GDM1 (cell line): ENCODE data around the gene DGKB.

Experiments used
- DNase-seq: peaks from one replicate; lab custom pipeline; 2025; lab: John Stamatoyannopoulos, UW

The DGKB gene

DNA sequence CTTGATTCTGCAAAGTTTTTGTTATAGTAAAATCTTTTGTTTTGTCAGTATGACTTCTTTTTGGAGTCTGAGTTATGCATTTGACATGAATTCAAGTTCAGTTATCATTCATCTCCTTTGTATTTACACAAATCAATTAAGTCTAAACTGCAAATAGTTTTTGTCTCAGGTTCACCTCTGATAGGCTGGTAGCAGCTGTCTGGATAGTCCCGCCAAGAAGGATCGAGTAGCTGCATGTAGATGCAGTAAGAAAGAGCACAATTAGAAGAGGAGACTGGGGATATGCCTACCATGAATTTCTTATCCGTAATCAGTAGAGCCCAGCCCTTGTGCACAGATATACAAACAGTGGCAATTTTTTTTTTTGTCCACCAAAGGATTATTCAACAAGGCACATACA, 520.6 kb downstream of the DGKB start:
- DNase-seq = no peak

DNA sequence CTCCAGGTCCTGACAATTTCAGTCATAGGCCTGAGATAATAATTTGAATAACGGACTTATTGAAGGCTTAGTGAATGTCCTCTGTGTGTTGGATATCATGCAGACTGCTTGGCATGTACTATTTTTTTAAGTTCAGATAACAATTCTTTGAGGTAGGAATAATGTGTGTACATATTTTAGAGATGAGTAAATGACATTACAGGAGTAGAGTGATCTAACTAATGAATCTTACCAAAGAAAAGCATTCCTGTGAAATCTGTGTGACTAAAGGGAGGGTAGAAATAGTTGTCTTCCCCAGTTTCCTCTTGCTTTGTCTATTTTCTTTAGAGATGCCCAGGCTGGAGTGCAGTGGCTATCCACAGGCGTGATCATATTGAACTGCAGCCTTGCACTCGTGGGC, 521.2 kb downstream of the DGKB start:
- no peak for DNase-seq

DNA sequence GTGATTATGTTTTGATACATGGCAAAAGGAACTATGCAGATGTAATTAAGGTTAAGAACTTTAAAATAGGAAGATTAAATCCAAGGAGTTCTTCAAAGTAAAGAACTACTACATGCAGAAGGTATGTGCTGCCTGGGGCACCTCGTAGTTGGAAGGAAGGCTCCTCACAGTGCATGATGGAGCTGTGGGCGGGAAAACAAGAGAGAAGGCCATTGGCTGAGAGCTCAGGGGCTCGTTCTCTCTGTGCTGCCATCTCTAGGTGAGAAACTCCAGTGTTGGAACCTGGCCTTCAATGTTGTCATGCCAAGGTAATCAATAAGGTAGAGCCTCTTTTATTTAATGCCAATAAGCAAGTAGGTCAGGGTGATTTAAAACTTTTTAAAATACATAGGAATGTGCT, 521.7 kb downstream of the DGKB start:
- no peak for DNase-seq

DNA sequence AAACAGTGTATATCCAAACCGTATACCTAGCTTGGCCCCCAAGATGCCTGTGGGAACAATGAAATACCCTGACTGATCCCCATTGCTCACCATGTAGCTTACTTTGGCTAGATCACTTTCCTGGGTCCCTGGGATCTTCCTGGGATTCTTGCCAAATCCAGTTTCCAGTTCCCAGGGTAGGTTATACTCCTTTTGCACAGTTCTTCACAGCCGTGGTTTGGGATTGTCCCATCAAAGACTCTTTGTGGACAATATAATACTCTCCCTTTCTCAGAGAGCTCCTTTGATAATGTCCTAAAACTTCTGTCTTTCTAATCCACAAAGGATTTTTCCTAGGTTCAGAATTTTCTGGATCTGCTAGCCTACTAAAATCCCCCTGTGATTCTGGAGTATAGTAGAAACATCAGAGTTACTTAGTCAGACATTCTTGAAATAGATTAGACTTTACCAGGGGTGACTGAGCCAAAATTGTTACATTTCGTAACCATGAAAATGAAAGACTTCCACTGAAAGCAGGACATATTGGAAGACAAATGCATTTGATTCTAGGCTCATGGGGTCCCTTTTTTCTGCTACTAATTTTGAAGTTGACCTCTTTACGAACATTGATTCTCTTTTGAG, 524.8 kb downstream of the DGKB start:
- DNase-seq = no peak

DNA sequence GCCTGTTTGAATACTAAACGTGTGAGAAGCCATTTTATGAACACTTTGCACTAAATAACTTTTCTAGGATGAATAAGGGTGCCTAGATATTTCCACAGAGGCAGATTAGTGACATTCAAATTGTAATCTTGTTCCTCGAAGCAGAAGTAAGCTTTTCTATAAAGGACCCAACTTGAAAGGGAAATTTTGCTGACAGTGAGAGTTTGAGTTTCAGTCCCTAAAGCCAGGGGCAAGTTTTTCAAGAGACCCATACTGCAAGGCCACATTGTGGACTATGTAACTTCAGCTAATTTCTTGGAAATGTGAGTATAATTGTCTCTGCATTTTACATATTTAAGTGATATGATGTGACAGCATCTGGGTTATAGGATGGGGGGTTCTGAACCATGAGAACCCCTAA, 525.8 kb downstream of the DGKB start:
- no peak for DNase-seq

DNA sequence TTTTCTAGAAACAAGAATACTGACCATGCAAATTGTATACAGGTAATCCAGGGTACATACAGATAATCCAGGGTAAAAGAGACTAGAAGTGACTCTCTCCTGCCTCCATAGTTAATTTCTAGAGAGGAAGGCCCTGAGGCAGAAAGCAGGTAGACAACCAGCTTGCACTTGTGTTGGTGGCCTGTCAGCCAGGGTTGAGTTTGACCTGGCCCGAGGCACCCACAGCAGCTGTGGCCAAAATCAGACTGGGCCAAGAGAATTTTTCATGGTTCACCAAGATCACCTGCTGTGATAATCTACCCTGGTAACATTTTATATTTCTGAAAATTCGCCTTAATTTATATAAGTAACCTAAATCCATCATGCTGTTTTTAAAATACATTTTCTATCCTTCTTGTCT, 526.6 kb downstream of the DGKB start:
- DNase-seq = no peak

DNA sequence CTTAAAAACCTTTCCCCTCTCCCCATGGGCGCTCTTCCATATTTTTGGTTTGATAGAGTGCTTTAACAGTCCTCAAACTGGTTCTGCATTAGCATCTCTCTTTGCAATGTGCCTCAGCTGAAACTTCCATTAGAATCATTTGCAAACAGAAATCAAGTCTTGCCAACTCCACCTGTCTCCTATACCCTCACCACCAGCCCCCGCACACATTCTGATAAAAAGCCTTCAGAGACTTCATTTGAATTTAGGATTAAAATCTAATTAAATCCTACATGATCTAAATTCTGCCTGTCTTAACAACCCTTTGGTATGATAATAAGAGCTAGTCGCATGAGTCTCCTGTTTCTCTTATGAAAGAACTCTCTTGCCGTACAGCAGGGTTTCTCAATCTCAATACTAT, 528.2 kb downstream of the DGKB start:
- no peak for DNase-seq

DNA sequence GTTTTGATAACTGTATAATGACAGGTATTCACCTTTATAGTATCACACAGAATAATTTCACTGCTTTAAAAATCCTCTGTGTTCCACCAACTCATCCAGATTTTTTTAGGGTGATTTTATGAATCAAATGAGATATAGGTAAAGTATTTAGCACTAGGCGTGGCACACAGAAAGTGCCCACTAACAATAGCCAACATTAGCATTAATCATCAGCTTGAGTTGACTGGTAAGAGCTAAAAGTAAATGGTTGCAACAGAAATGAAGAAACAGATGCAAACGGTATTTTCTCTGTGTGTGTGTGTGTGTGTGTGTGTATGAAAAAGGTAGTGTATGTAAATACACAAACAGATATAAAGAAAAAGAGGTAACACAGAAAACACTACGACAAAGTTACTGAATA, 534.3 kb downstream of the DGKB start:
- no peak for DNase-seq

DNA sequence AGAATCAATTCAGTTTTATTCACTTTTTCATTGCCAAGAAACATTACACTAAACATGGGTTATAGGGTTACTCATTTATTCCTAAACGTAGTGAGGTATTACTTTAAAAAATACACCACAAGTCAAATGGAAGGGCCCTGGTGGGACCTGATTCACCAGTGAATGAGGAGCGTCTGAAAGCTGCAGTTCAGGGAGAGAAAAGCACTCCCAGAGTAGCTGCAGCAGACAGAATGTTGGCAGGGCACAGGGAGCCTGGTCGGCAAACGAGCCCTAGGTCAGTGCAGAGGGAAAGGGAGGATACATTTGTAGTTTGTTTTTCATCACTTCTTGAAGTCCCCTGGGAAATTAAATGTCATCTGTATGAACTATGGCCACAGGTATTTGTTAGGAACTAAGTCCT, 551.4 kb downstream of the DGKB start:
- no peak for DNase-seq

DNA sequence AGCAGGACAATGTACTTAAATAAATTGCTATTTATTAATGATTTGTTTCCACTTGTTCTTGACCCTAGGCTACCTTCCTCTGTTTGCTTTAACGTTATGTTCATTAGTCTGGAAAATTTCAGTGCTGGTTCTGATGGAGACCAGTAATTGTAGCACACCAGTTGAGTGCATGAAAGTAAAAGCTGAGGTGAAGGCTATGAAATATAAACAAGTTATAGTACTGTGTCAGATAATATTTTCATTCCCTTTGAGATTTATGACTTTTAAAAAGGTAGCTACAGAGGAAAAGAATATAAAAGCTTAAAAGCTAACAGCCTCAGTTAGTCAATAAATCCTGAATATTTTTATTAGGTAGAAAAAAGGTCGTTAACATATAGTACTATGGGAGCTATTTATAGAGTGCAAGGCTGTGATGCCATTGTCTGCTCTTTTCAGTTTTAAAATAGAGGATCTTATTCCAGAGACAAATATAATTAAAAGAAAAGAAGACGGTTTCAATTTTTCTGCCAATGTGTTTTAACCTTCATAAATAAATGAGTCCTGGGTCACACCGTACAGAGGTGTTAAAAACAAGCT, 561.3 kb downstream of the DGKB start:
- DNase-seq = no peak

DNA sequence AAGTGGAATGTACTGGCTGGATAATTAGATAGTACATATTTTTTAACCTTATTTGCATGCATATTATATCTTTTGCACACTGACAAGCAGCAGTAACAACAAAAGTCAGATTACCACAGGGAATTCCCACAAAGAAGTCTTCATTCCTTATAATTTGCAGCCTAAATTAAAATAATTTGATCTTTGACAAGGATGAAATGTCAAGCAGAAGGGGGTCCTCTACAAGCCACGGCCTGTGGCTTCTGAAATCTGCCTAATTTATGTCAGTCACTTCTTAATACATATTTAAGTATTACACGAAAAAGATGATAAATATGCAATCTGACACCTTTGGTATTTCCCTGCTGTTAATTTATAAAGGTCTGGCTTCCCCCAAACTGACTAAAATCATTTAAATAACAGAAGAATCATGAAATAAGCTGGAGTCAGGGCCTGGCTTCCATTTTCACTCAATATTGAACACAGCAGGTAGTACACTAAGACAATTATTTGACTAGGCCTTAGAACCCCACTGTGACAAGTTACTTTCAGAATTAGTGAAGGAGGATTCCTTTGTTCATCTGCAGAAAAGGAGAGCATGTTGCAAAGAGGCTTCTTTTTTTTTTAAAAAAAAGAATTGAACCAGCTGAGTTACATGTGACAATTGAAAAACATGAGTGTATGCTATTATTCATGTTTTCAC, 562.0 kb downstream of the DGKB start:
- DNase-seq = no peak

DNA sequence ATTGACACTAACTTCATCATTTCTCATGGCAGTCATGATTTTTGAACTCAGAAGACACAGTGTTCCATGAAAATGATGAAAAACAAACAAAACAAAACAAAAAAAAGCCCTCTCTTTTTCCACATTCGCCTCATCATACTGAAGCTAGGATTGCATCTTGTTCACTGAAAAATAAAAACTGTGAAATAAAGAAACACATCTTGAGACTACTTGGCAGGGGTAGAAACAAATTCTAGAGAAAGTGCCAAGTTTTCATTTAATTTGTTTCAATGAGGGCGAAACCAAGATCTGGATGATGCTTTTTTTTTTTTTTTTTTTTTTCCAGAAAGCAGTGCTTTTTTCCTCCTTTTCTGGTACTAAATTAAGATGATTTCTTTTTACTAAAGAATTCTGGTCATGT, 562.7 kb downstream of the DGKB start:
- no peak for DNase-seq

DNA sequence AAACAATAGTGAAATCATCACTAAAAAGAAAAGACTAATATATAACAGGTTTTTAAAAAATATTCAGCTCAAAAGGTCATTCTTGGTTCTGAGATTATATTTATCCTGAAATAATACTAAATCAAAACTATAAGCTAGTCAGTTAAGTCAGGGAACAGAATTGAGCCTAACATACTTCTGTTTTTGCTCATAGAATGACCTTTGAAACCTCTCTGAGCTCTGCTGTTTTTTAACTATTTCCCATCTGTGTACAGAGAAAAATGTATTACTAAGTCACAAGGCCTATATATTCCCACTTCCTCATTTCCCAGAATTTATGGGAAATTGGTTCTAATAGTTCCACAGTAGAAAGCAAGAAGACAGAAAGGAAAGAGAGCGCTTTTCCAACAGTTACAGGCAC, 566.3 kb downstream of the DGKB start:
- no peak for DNase-seq

DNA sequence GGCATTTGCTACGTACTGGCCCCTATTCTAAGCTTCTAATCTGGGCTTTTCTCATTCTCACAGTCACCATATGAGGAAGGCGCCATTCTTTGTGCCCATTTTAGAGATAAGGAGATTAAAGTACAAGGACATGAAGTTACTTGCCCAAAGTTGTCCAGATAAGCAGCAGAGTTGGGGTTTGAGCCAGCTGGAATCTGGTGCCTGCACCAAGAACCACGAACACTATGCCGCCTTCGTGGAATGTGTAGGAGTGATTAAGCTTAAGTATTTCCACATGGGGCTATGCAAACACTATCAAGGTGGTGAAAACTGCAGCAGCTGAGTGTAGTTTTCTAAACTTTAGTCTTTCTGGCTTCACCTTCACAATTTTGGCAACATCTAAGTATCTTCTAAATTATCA, 570.4 kb downstream of the DGKB start:
- no peak for DNase-seq

DNA sequence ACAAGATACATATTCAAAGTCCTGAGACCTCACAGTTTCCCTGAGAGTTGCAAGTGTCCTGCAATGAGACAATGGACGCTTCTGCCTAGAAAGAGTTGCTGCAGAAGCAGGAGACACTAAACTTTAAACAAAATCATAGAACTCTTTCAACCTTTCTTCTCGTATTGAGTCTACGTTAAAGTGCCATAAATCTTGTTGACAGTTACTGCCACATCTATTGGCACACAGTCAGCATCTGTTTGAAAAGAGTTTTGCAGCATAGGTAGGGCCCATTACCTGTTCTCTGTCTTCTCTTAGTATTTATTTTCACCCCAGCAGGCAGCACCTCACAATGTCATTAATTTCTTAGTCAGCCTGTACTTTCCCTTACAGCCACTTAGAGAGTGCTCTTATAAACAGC, 577.8 kb downstream of the DGKB start:
- no peak for DNase-seq

DNA sequence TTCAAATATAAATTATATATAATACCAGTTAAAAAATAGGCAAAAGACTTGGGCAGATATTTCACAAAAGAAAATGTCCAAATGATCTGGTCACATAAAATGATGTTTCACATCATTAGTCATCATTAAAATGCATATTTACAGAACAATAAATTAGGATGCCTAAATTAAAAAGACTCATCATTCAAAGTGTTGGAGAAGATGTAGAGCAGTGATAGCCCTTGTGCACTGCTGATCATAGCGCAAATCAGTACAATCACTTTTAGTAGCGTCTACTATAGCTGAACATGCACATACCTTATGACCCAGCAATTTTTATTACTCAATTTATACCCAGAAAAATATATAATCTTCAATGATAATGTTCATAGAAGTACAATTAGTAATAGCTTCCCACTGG, 579.8 kb downstream of the DGKB start:
- no peak for DNase-seq

DNA sequence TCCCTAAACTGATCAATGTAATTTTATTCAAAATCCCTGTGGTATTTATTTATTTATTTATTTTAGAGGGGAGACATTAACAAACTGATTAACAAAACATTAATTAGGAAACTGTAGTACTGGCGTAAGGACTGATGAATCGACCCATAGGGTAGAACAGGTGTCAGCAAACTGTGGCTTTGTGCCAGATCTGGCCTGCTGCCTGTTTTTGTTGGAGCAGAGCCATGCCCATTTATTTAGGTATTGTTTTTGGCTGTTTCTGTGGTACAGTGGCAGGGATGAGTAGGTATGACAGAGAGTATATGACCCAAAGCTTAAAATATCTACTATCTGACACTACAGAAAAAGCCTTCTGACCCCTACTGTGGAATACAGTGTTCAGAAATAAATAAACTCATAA, 580.6 kb downstream of the DGKB start:
- DNase-seq = no peak

DNA sequence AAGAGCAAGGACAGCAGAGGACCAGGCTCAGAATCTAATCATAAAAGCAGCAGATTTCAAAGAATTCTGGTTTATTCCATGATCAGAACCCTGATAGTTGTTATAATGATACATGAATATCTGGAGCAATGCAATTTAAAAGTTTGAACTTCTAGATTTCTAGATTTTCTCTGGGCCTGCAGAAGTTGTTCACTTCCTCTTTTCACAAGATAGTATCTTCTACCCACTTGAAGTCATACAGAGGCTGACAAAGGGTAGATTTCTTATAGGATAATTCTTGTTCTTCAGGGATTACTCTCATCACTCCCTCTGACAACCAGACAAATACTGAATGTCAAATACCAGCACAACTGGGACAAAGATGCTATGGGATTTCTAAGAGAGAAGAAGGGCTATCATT, 593.1 kb downstream of the DGKB start:
- no peak for DNase-seq

DNA sequence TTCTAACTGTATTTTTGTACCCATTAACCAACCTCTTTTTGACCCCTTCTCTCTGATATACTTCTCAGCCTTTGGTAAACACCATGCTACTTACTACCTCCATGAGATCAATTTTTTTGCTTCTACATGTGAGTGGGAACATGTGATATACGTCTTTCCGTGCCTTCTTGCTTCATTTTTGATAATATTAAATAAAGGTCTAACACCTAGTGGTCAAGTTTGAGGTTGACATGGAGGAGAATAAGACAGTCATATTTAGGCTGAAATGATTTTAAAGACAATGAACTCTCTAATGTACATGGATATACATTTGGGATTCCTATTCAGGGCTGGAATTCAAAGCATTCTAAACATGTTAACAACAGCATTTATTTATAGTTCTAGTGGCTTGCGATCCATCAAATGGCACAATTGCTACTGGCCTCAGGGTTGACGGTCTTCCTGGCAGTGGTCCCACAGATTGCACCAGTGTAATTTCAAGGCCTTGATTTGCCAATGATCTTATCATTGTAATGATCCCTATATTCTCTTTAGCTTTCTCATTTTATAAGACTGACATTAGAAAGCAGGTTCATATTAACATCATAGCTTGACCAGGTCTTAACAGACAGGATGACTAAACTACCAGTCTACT, 597.2 kb downstream of the DGKB start:
- DNase-seq = no peak

DNA sequence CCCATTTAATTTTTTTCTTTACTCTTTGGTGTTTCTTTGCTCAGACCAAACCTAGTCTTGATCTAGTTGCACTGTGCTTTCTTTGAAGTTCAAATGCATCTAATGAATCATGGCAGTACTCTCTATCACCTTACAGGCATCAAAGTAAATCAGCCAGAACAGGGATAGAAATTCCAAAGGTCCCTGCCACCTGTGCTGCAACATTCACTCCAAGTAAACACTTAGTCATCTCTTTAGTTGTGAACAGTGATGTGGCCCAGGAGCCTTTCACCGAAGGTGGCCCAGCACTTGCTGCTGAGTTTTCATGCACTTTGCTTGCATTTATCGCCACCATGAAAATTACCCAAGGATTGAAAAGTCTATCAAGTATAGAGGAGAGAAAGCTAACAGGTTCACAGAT, 599.0 kb downstream of the DGKB start:
- no peak for DNase-seq

DNA sequence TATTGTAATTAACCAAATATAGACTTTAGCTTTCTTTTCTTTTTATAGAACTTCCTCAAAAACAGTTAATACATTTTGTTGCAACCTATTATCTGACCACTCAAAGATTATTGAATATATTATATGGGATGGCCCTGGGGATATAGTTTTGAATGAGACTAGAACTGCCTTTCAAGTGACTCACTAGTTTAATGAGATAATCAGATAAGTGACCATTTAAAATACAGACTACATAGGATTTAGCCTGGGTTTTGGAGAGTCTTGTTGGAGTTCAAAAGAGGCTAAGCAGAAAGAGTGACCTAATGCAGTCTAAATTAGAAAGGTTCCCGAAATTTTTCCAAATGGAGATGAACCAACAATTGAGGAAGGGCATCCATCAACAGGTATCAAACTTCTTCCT, 607.9 kb downstream of the DGKB start:
- no peak for DNase-seq

DNA sequence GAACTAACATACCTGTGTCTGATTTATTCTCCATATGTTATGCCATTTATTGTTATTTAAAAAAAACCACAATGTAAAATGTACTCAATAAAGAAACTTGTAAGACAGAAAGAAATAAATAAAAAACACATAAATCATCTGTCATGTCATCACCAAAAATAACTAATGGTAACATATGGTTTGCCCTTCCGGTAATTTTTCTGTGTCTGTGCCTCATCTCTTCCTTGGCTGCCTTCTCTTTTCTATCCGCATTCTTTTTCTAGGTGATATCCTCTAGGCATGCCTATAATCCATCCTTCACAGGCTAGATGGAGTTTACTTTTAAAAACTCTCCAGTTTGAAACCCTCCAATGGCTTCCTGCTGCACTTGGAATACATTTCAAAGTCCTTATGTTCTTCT, 609.1 kb downstream of the DGKB start:
- DNase-seq = no peak

DNA sequence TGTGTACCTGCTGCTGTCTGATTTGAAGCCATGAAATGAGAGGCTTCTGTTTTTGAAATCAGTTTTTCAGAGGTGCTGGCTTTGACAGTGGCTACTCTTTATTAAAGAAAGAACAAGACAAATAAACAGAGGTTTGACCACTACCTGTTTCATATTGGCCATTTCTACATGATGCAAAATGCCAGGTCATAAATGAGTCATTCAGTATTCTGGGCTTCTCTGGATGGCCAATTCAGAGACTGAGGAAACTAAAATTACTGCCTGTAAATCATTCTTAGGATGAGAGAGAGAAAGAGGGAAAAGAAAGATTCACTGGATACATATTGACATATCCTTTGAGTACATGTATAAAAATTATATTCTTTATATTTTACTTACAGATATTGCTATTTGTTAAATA, 609.8 kb downstream of the DGKB start:
- no peak for DNase-seq

DNA sequence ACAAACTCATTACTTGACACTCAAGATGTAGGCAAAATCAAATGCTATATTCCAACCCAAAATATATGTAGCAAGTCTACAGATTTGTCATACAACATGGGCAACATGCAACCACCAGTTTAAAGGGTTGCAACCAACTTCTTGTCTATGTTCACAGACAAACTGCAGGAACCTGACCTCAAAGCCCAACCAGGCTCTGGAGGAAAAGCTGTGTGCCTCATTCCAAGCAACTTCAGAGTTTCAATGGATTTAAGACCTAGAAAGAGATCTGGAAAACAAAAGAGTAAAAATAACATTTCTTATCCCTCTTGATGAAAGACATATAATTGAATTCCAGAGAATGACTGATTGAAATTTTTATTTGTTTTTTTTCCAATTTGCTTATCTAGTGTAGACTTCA, 612.6 kb downstream of the DGKB start:
- no peak for DNase-seq
